Transverse colon (tissue), 4 donors: ENCODE measurements around the gene GBGT1.

Experiments used
- CTCF ChIP-seq, 5 experiments: fragments of 200-600 bp in 3 of 5; fragments of 450-650 bp in 2 of 5; sonication (generic) in 3 of 5; IDR thresholded peaks; 1 replicate in 2 of 5; 2 replicates in 3 of 5; pipeline ENCODE4 v1.5.1; 2016 to 2017; ENCODE audit warnings: antibody characterized with exemption in 5 of 5, inconsistent platforms in 3 of 5, mild to moderate bottlenecking in 2 of 5, moderate library complexity in 1 of 5
- EP300 ChIP-seq: sonication (generic); formaldehyde crosslinking; IDR thresholded peaks from one replicate; pipeline ENCODE4 v1.6.1; 2017; ENCODE audit warnings: antibody characterized with exemption, low read depth
- POLR2AphosphoS5 ChIP-seq, 3 donors: sonication (generic); formaldehyde crosslinking; IDR thresholded peaks; one replicate each; pipeline ENCODE4 v1.6.1; 2016; ENCODE audit warnings: antibody characterized with exemption in 3 of 3

- TF ChIP-seq CTCF (IDR thresholded peaks at IDR 0.05) = no peak
- no peak for TF ChIP-seq EP300
- TF ChIP-seq POLR2AphosphoS5 (IDR thresholded peaks at IDR 0.05) = no peak
These were observed 26.1 kb upstream of the GBGT1 start for GRCh38 chr9:133189826-133190225.
